Activated gamma-delta T cell treated with Interleukin-2 at 50 U/mL for 16 hours (primary cell): ENCODE measurements around the gene TMEM81.

Source experiments
- DNase-seq: peaks from one replicate; pipeline ENCODE4 v3.0.0-alpha.2; 2020

Gene TMEM81

GRCh38 chr1:205084360-205084759 is at the start of gene TMEM81:
Gene TMEM81 (minus strand): TSS chr1:205084460. CDS start chr1:205084320, 140 bp downstream.
- no peak for DNase-seq

GRCh38 chr1:205133287-205133686 is 49.0 kb upstream of the TMEM81 start:
- no peak for DNase-seq

GRCh38 chr1:205129447-205130029 is 45.3 kb upstream of the TMEM81 start:
- DNase-seq: no peak

GRCh38 chr1:205128050-205128449 is 43.8 kb upstream of the TMEM81 start:
- DNase-seq: no peak

- DNase-seq: no peak
Measured at GRCh38 chr1:205127646-205128045, 43.4 kb upstream of the TMEM81 start.

GRCh38 chr1:205124726-205125125 is 40.5 kb upstream of the TMEM81 start:
- DNase-seq: no peak

- DNase-seq: no peak
Measured at GRCh38 chr1:205122489-205122882, 38.2 kb upstream of the TMEM81 start.

- DNase-seq: peak; percentile 98
Measured at GRCh38 chr1:205121660-205122488, 37.6 kb upstream of the TMEM81 start, which contains the start of gene RBBP5. Gene RBBP5 (minus strand): TSS chr1:205121978. CDS start chr1:205121873, 105 bp downstream.

GRCh38 chr1:205118752-205119151 is 34.5 kb upstream of the TMEM81 start:
- no peak for DNase-seq

- no peak for DNase-seq
Measured at GRCh38 chr1:205111354-205111753, 27.1 kb upstream of the TMEM81 start.

- no peak for DNase-seq
Measured at GRCh38 chr1:205109711-205110110, 25.5 kb upstream of the TMEM81 start.

GRCh38 chr1:205109269-205109668 is 25.0 kb upstream of the TMEM81 start:
- DNase-seq: no peak

GRCh38 chr1:205108464-205108863 is 24.2 kb upstream of the TMEM81 start:
- no peak for DNase-seq

GRCh38 chr1:205107327-205107726 is 23.1 kb upstream of the TMEM81 start:
- DNase-seq: no peak

- no peak for DNase-seq
Measured at GRCh38 chr1:205102404-205102803, 18.1 kb upstream of the TMEM81 start.

GRCh38 chr1:205098242-205098641 is 14.0 kb upstream of the TMEM81 start:
- DNase-seq: no peak

- no peak for DNase-seq
Measured at GRCh38 chr1:205095422-205095821, 11.2 kb upstream of the TMEM81 start.

GRCh38 chr1:205091043-205091740 is 6.9 kb upstream of the TMEM81 start:
- DNase-seq: no peak

- no peak for DNase-seq
Measured at GRCh38 chr1:205088341-205088740, 4.1 kb upstream of the TMEM81 start.

GRCh38 chr1:205082431-205082830 is 1.8 kb downstream of the TMEM81 start:
- DNase-seq: no peak

- DNase-seq: no peak
Measured at GRCh38 chr1:205077934-205078311, 6.3 kb downstream of the TMEM81 start.

- no peak for DNase-seq
Measured at GRCh38 chr1:205077158-205077933, 6.9 kb downstream of the TMEM81 start.

- DNase-seq: no peak
Measured at GRCh38 chr1:205076245-205076761, 8.0 kb downstream of the TMEM81 start.
